ENCODE measurements around the gene CARD9. TPM values are rescaled to one million over a fixed set of nuclear protein-coding genes. Genes with fewer than 3 reads are reported as not detected.

CARD9 gene
- total RNA-seq, 2 experiments from 2014 or later = 0.92 to 1.7 TPM

DNA sequence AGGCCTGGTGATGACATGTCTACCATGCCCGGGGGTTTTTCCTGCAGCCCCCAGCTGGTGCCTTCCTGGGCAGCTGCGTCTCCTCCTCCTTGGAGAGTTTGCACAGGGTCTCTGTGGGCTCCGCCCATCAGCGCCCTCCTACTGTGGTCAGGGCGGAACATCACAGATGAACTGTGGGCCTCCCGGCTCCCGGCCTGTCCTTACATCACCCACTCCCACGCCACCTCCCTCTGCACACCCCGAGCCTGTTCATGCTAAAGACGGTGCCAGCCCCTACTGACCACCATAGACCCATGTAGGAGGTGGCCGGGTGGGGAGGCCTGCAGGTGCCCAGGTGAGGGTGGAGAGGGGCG is 33.5 kb downstream of the CARD9 start:
- H3K27ac ChIP-seq (ENCODE audit: low read depth, low read length, poor library complexity, severe bottlenecking) = no peak overlapping the region
- H3K4me1 ChIP-seq (ENCODE audit: insufficient read depth, low read length, poor library complexity, severe bottlenecking) = no peaks in the 10 kb centered on the region
- H3K9me3 ChIP-seq (ENCODE audit: low read length) = no peaks in the 10 kb centered on the region
- H3K4me3 ChIP-seq (ENCODE audit: low read depth, low read length, poor library complexity, severe bottlenecking) = no peak overlapping the region
- H4K20me1 ChIP-seq (ENCODE audit: insufficient read depth, low read length) = no peaks in the 10 kb centered on the region
- H3K79me2 ChIP-seq (ENCODE audit: insufficient read depth, low read depth, low read length) = no peaks in the 10 kb centered on the region
- intact Hi-C loops (cut with micrococcal nuclease; ENCODE audit: unreplicated experiment) = loop anchor here (1.0 kb wide), 1 partner anchor 60 kb away; the partner anchor contains the start of gene SNAPC4
- H3K9me2 ChIP-seq (ENCODE audit: insufficient read depth, low read length) = no peaks in the 10 kb centered on the region
- no peak overlapping the region for H2AFZ ChIP-seq (ENCODE audit: low read length)
- BruUV-seq (replicated peaks) = no TSS peak
- H3K36me3 ChIP-seq (ENCODE audit: insufficient read depth, low read length) = no peaks in the 10 kb centered on the region
- ChIA-PET CTCF (ENCODE audit: unreplicated experiment) (interaction anchor here (0.7 kb wide), 1 partner anchor 16 kb away, joined by 4 read pairs; no protein-coding TSS in a partner anchor), POLR2A (no interaction called here)
- DNase-seq (ENCODE audit: low spot score) = no peak
- H3K4me2 ChIP-seq (ENCODE audit: low read length) = no peak overlapping the region
- TF ChIP-seq CTCF (conservative IDR thresholded peaks at IDR 0.05; ENCODE audit: low read length) (no peak), EZH2phosphoT487 (IDR thresholded peaks at IDR 0.05; ENCODE audit: borderline replicate concordance, low read depth, low read length) (no peak)

DNA sequence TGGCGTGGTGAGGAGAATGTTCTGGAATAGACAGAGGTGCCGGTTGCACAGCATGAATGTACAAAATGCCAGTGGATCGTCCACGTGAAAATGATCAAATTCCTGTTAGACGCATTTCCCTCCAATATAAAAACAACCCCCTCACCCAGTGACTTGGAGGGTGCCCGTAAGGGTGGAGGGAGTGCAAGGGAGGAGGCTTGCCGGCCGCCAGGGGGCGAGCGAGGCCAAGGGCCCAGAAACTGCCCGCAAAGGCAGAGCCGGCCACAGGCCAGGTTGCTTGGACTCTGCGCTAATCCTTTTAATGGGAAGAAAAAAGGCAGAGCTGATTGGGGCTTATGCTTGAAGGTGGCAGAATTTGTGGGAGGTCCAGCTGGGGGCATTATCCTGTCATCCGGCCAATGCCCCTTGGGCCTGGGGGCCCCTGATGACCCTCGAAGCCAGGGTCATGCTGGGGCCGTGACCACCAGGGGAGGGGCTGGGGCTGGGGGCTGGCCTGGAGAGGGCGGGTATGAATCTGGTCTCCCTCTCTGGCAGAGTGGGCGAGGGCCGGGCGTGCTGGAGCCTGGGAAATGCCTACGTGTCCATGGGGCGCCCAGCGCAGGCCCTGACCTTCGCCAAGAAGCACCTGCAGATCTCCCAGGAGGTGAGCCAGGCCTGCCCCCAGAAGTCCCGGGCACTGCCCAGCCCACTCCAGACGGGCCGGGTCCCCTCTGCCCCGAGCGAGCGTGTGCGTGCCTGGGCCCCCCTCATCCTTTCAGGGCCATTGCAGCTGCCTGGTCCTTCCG is 34.1 kb downstream of the CARD9 start:
- CTCF ChIA-PET (ENCODE audit: unreplicated experiment) = interaction anchor here (0.7 kb wide), 1 partner anchor 16 kb away, joined by 4 read pairs; no protein-coding TSS in a partner anchor
- H3K4me3 ChIP-seq (ENCODE audit: low read depth, low read length, poor library complexity, severe bottlenecking) = no peak overlapping the region
- H3K4me1 ChIP-seq (ENCODE audit: insufficient read depth, low read length, poor library complexity, severe bottlenecking) = no peaks in the 10 kb centered on the region
- H2AFZ ChIP-seq (ENCODE audit: low read length) = no peak overlapping the region
- peak; percentile 98 for TF ChIP-seq CTCF (conservative IDR thresholded peaks at IDR 0.05; ENCODE audit: low read length)
- TF ChIP-seq EZH2phosphoT487 (IDR thresholded peaks at IDR 0.05; ENCODE audit: borderline replicate concordance, low read depth, low read length) = no peak
- BruUV-seq (replicated peaks) = no TSS peak
- H3K27ac ChIP-seq (ENCODE audit: low read depth, low read length, poor library complexity, severe bottlenecking) = no peak overlapping the region
- H3K4me2 ChIP-seq (ENCODE audit: low read length) = no peak overlapping the region
- no peaks in the 10 kb centered on the region for H3K36me3 ChIP-seq (ENCODE audit: insufficient read depth, low read length)
- H4K20me1 ChIP-seq (ENCODE audit: insufficient read depth, low read length) = no peaks in the 10 kb centered on the region
- intact Hi-C loops (cut with micrococcal nuclease; ENCODE audit: unreplicated experiment) = loop anchor here (1.0 kb wide), 1 partner anchor 61 kb away; the partner anchor contains the start of gene SNAPC4
- DNase-seq (ENCODE audit: low spot score) = peak; percentile 73
- H3K9me3 ChIP-seq (ENCODE audit: low read length) = no peaks in the 10 kb centered on the region
- POLR2A ChIA-PET = no interaction called here
- H3K9me2 ChIP-seq (ENCODE audit: insufficient read depth, low read length) = no peaks in the 10 kb centered on the region
- H3K79me2 ChIP-seq (ENCODE audit: insufficient read depth, low read depth, low read length) = no peaks in the 10 kb centered on the region

GRCh38 chr9:136338511-136338910 is 35.0 kb downstream of the CARD9 start:
- Histone ChIP-seq H3K4me2 (ENCODE audit: low read length) (no peak overlapping the region), H3K9me2 (ENCODE audit: insufficient read depth, low read length) (no peaks in the 10 kb centered on the region), H3K9me3 (ENCODE audit: low read length) (no peaks in the 10 kb centered on the region), H3K79me2 (ENCODE audit: insufficient read depth, low read depth, low read length) (no peaks in the 10 kb centered on the region), H4K20me1 (ENCODE audit: insufficient read depth, low read length) (no peaks in the 10 kb centered on the region), H3K27ac (ENCODE audit: low read depth, low read length, poor library complexity, severe bottlenecking) (no peak overlapping the region), H3K4me3 (ENCODE audit: low read depth, low read length, poor library complexity, severe bottlenecking) (no peak overlapping the region), H2AFZ (ENCODE audit: low read length) (no peak overlapping the region), H3K36me3 (ENCODE audit: insufficient read depth, low read length) (no peaks in the 10 kb centered on the region), H3K4me1 (ENCODE audit: insufficient read depth, low read length, poor library complexity, severe bottlenecking) (no peaks in the 10 kb centered on the region)
- ChIA-PET CTCF (ENCODE audit: unreplicated experiment) (interaction anchor here (0.6 kb wide), 1 partner anchor 62 kb away, joined by 3 read pairs; no protein-coding TSS in a partner anchor), POLR2A (no interaction called here)
- intact Hi-C loops (cut with micrococcal nuclease; ENCODE audit: unreplicated experiment) = no loop called here
- BruUV-seq (replicated peaks) = no TSS peak
- DNase-seq (ENCODE audit: low spot score) = no peak
- no peak for TF ChIP-seq EZH2phosphoT487 (IDR thresholded peaks at IDR 0.05; ENCODE audit: borderline replicate concordance, low read depth, low read length)
- TF ChIP-seq CTCF (conservative IDR thresholded peaks at IDR 0.05; ENCODE audit: low read length) = no peak

All from OCI-LY7 (cell line).